ENCODE data around the gene DGCR2. TPM values are rescaled to one million over a fixed set of nuclear protein-coding genes. Genes with fewer than 3 reads are reported as not detected.

The DGCR2 gene
- total and polyA plus RNA-seq, 2 of the 4 experiments (the other 2 are of a cell fraction) = 17.2 to 35.4 TPM

- H3K18ac ChIP-seq (ENCODE audit: low read depth, low read length) = no peak overlapping the region
- H3K79me1 ChIP-seq (ENCODE audit: low read depth in 1 of 2, low read length in 2 of 2) = peaks cover 0 to 18% of the 10 kb centered on the region in 2 experiments; a peak in 3 of 4 replicates
- H2AK5ac ChIP-seq (ENCODE audit: low read depth, low read length) = peak overlapping the region; percentile 72; the same call in 1 of the 2 replicates
- H3K23ac ChIP-seq (ENCODE audit: low read depth, low read length) = 0 out of 2 replicates have a peak overlapping the region, but pooled peaks have one; percentile 34
- ChIA-PET CTCF (no interaction called here), POLR2A (ENCODE audit: unreplicated experiment) (no interaction called here)
- no peak overlapping the region for H3K14ac ChIP-seq (replicated peaks; ENCODE audit: low read depth, low read length)
- H4K91ac ChIP-seq (ENCODE audit: insufficient read depth, low read depth, low read length) = 0 out of 2 replicates have a peak overlapping the region, but pooled peaks have one; percentile 27
- intact Hi-C loops (cut with micrococcal nuclease) (no loop called here), in situ Hi-C loops (cut with MboI; ENCODE audit: low sequenced_read_pairs) (no loop called here), dilution Hi-C loops (cut with HindIII; ENCODE audit: low sequenced_read_pairs, unreplicated experiment) (no loop called here)
- H3K9me3 ChIP-seq (ENCODE audit: control insufficient read depth, insufficient read depth, low read length) = no peaks in the 10 kb centered on the region
- peak overlapping the region; percentile 63 for H2AFZ ChIP-seq (replicated peaks; ENCODE audit: low read length, poor library complexity)
- TF ChIP-seq SMC3 (IDR thresholded peaks at IDR 0.05; ENCODE audit: low read depth, low read length) = no peak
- TF ChIP-seq MAFK (IDR thresholded peaks at IDR 0.05; ENCODE audit: low read depth, low read length) = no peak
- TF ChIP-seq CEBPB (IDR thresholded peaks at IDR 0.05; ENCODE audit: low read depth, low read length) = no peak
- TF ChIP-seq MAZ (IDR thresholded peaks at IDR 0.05; ENCODE audit: borderline replicate concordance, low read depth, low read length) = peak; percentile 65; the same call in 1 of the 2 replicates
- TF ChIP-seq, protein P1, sequence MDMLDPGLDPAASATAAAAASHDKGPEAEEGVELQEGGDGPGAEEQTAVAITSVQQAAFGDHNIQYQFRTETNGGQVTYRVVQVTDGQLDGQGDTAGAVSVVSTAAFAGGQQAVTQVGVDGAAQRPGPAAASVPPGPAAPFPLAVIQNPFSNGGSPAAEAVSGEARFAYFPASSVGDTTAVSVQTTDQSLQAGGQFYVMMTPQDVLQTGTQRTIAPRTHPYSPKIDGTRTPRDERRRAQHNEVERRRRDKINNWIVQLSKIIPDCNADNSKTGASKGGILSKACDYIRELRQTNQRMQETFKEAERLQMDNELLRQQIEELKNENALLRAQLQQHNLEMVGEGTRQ (IDR thresholded peaks at IDR 0.05; ENCODE audit: low read depth, low read length) = no peak
- TF ChIP-seq NFE2L2 (IDR thresholded peaks at IDR 0.05; ENCODE audit: low read depth, low read length) = no peak
- TF ChIP-seq RCOR1 (IDR thresholded peaks at IDR 0.05; ENCODE audit: insufficient replicate concordance, low read length) = no peak
- no peak for TF ChIP-seq CHD1 (IDR thresholded peaks at IDR 0.05; ENCODE audit: low read depth, low read length)
- TF ChIP-seq FOS (IDR thresholded peaks at IDR 0.05; ENCODE audit: low read depth, low read length) = 0 out of 2 replicates have a peak, but pooled peaks have one; percentile 21
- TF ChIP-seq POLR2A (IDR thresholded peaks at IDR 0.05; ENCODE audit: low read depth, low read length) = no peak
- TF ChIP-seq BHLHE40 (IDR thresholded peaks at IDR 0.05; ENCODE audit: low read depth, low read length) = no peak
- TF ChIP-seq, protein P2, sequence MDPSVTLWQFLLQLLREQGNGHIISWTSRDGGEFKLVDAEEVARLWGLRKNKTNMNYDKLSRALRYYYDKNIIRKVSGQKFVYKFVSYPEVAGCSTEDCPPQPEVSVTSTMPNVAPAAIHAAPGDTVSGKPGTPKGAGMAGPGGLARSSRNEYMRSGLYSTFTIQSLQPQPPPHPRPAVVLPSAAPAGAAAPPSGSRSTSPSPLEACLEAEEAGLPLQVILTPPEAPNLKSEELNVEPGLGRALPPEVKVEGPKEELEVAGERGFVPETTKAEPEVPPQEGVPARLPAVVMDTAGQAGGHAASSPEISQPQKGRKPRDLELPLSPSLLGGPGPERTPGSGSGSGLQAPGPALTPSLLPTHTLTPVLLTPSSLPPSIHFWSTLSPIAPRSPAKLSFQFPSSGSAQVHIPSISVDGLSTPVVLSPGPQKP (IDR thresholded peaks at IDR 0.05; ENCODE audit: borderline replicate concordance, low read depth, low read length) = no peak
- TF ChIP-seq MXI1 (IDR thresholded peaks at IDR 0.05; ENCODE audit: borderline replicate concordance, low read depth, low read length) = peak; percentile 53; the same call in 1 of the 2 replicates
- no peak for TF ChIP-seq RAD21 (IDR thresholded peaks at IDR 0.05; ENCODE audit: low read length)
- DNase-seq (peak; percentile 83), ATAC-seq (ENCODE audit: low read depth) (peak; percentile 96)
- H4K5ac ChIP-seq (ENCODE audit: low read depth, low read length) = no peak overlapping the region
- peak overlapping the region in 1 of 2 experiments; percentile 64; a peak in 2 of 4 replicates for H4K8ac ChIP-seq (ENCODE audit: low read depth in 2 of 2, low read length in 2 of 2)
- peak overlapping the region; percentile 82 for H2AK9ac ChIP-seq (replicated peaks; ENCODE audit: low read depth, low read length, poor library complexity)
- no peak overlapping the region for H3K56ac ChIP-seq (ENCODE audit: extremely low read depth, insufficient read depth, low read length)
- no peak overlapping the region for H3K4me3 ChIP-seq (ENCODE audit: insufficient read depth, low read depth, low read length)
- peak overlapping the region; percentile 56 for H2BK5ac ChIP-seq (ENCODE audit: low read depth, low read length, poor library complexity, severe bottlenecking)
- peaks cover 27% of the 10 kb centered on the region for H4K20me1 ChIP-seq (ENCODE audit: insufficient read depth, low read length)
- H3K9me1 ChIP-seq (ENCODE audit: insufficient read depth, low read length) = peaks cover 8% of the 10 kb centered on the region
- peaks cover 31% of the 10 kb centered on the region for H3K36me3 ChIP-seq (ENCODE audit: control insufficient read depth, insufficient read depth, low read length)
- H2BK20ac ChIP-seq (ENCODE audit: low read depth, low read length) = peak overlapping the region; percentile 16; the same call in 1 of the 2 replicates
- H2BK120ac ChIP-seq (ENCODE audit: low read depth, low read length) = no peak overlapping the region
- no TSS peak for BruUV-seq (replicated peaks)
- H3K4me1 ChIP-seq (ENCODE audit: control insufficient read depth, insufficient read depth, low read length) = peaks cover 13% of the 10 kb centered on the region
- no peak overlapping the region for H3K9ac ChIP-seq (ENCODE audit: low read depth, low read length)
- 100% methylated on average over 4 of the region's 11 CpGs; no CpG with 5 or more reads in 1 of the 2 experiments for WGBS, 2 experiments (ENCODE audit: extremely low coverage in 2 of 2, insufficient read length in 1 of 2)
- no peak overlapping the region; the same call in 2 of the 3 replicates for H2BK15ac ChIP-seq (ENCODE audit: low read depth, low read length)
- peak overlapping the region; percentile 57 for H3K4ac ChIP-seq (ENCODE audit: low read depth, low read length)
- H3K27me3 ChIP-seq (ENCODE audit: control insufficient read depth, insufficient read depth, low read length) = no peaks in the 10 kb centered on the region
- no peak overlapping the region for H3K4me2 ChIP-seq (ENCODE audit: low read depth, low read length)
- H3K27ac ChIP-seq (ENCODE audit: insufficient read depth, low read length) = peak overlapping the region; percentile 47; the same call in 1 of the 2 replicates
Measured at GRCh38 chr22:19066531-19067271, 55.5 kb downstream of the DGCR2 start.

All from IMR-90 (cell line).